ENCODE measurements around the gene CCDC7. TPM values are rescaled to one million over a fixed set of nuclear protein-coding genes. Genes with fewer than 3 reads are reported as not detected.
A peak's percentile ranks its signal among the peaks of the same experiment; 100 is the strongest.
"Not testable (repeated sequence)": the region's sequence is repeated elsewhere in the genome, so short reads cannot be mapped to it uniquely, and the experiment has no call there.

Gene CCDC7
- total RNA-seq, 2 donors from 2014 or later: 7.1 to 16.7 TPM

GRCh38 chr10:32909456-32909855 lies 463.5 kb downstream of the CCDC7 start:
- DNase-seq (ENCODE audit: low spot score in 2 of 2): no peak
- peaks cover 13 to 23% of the 10 kb centered on the region in 2 donors for H3K36me3 Mint-ChIP-seq
- ATAC-seq: no peak
- H3K9me3 Mint-ChIP-seq: no peaks in the 10 kb centered on the region
- H3K27ac Mint-ChIP-seq: no peak overlapping the region

GRCh38 chr10:32909970-32910369 lies 464.0 kb downstream of the CCDC7 start:
- not testable (repeated sequence) for H3K27ac Mint-ChIP-seq; H3K9me3 Mint-ChIP-seq; DNase-seq (ENCODE audit: low spot score in 2 of 2); ATAC-seq
- H3K36me3 Mint-ChIP-seq: peaks cover 18 to 28% of the 10 kb centered on the region in 2 donors

- ATAC-seq (no peak), DNase-seq (ENCODE audit: low spot score in 2 of 2) (no peak)
- no peaks in the 10 kb centered on the region for H3K9me3 Mint-ChIP-seq
- H3K36me3 Mint-ChIP-seq: peaks cover 33 to 43% of the 10 kb centered on the region in 2 donors
- no peak overlapping the region for H3K27ac Mint-ChIP-seq
Observed at GRCh38 chr10:32911285-32912016, 465.5 kb downstream of the CCDC7 start.

- H3K27ac Mint-ChIP-seq; H3K9me3 Mint-ChIP-seq; ATAC-seq; DNase-seq (ENCODE audit: low spot score in 2 of 2): not testable (repeated sequence)
- peaks cover 44 to 55% of the 10 kb centered on the region in 2 donors for H3K36me3 Mint-ChIP-seq
Observed at GRCh38 chr10:32917817-32918216, 471.9 kb downstream of the CCDC7 start.

GRCh38 chr10:32922170-32922569 lies 476.2 kb downstream of the CCDC7 start:
- Mint-ChIP-seq H3K27ac (no peak overlapping the region), H3K9me3 (peaks cover 0 to 4% of the 10 kb centered on the region in 2 donors), H3K36me3 (peaks cover 30 to 35% of the 10 kb centered on the region in 2 donors)
- no peak for ATAC-seq
- DNase-seq (ENCODE audit: low spot score in 2 of 2): no peak

GRCh38 chr10:32923134-32923533 lies 477.2 kb downstream of the CCDC7 start:
- ATAC-seq (no peak), DNase-seq (ENCODE audit: low spot score in 2 of 2) (no peak)
- no peak overlapping the region for H3K27ac Mint-ChIP-seq
- H3K36me3 Mint-ChIP-seq: peaks cover 25 to 31% of the 10 kb centered on the region in 2 donors
- H3K9me3 Mint-ChIP-seq: peaks cover 0 to 4% of the 10 kb centered on the region in 2 donors

GRCh38 chr10:32923849-32924248 lies 477.9 kb downstream of the CCDC7 start:
- H3K27ac Mint-ChIP-seq: peak overlapping the region in 1 of 2 donors; percentile 32
- H3K36me3 Mint-ChIP-seq: peaks cover 23 to 29% of the 10 kb centered on the region in 2 donors

More at GRCh38 chr10:32923849-32924248, 477.9 kb downstream of the CCDC7 start:
- ATAC-seq (no peak), DNase-seq (ENCODE audit: low spot score in 2 of 2) (no peak)
- peaks cover 0 to 4% of the 10 kb centered on the region in 2 donors for H3K9me3 Mint-ChIP-seq

Other genes with a start within 250 kb of the CCDC7 start
- gene EPC1, start 99.0 kb upstream of the CCDC7 start, total RNA-seq: 10 to 100 TPM; 28.3 to 40.2 TPM

Measured in activated naive CD4-positive, alpha-beta T cell treated with anti-CD3 and anti-CD28 coated beads, Interleukin-2, amount 50 U/mL, for 72 hours (primary cell).